ENCODE results near the gene RYR3. TPM values are rescaled to one million over a fixed set of nuclear protein-coding genes. Genes with fewer than 3 reads are reported as not detected.

RYR3 gene
- total RNA-seq, 1 donor from 2014 or later, result 0.08 TPM

DNA sequence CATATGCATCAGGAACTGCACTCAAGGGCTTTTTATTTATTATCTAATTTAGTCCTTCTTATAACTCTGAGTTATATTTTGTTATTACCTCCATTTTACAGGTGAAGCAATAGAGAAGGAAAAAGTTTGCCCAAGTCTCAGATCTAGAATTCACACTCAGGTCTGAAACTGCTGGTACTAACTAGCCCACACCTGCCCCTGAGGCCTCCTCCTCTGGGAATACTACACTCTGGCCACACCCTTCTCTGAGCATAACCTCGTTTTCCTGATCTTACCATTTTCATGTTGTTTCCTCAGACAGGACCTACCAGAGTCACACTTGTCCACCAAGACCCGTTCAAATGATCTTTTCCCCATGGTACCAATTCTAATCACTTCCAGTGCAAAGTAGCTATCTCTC, 563.4 kb downstream of the RYR3 start:
- DNase-seq, result no peak
- Histone ChIP-seq H3K36me3 (peaks cover 3% of the 10 kb centered on the region), H3K27ac (replicated peaks) (no peak overlapping the region), H3K9me3 (replicated peaks) (no peaks in the 10 kb centered on the region), H3K4me3 (no peak overlapping the region), H3K4me1 (no peaks in the 10 kb centered on the region), H3K27me3 (ENCODE audit: low read depth) (no peaks in the 10 kb centered on the region)
- no peak for TF ChIP-seq CTCF (IDR thresholded peaks at IDR 0.05; ENCODE audit: borderline replicate concordance)
- intact Hi-C loops (cut with micrococcal nuclease), result no loop called here

GRCh38 chr15:33882921-33883320, 572.2 kb downstream of the RYR3 start:
- Histone ChIP-seq H3K9me3 (replicated peaks) (no peaks in the 10 kb centered on the region), H3K27ac (replicated peaks) (no peak overlapping the region), H3K4me1 (no peaks in the 10 kb centered on the region), H3K36me3 (no peaks in the 10 kb centered on the region), H3K4me3 (no peak overlapping the region), H3K27me3 (ENCODE audit: low read depth) (no peaks in the 10 kb centered on the region)
- DNase-seq, result no peak
- TF ChIP-seq CTCF (IDR thresholded peaks at IDR 0.05; ENCODE audit: borderline replicate concordance), result no peak
- intact Hi-C loops (cut with micrococcal nuclease), result no loop called here

- no peak for TF ChIP-seq CTCF (IDR thresholded peaks at IDR 0.05; ENCODE audit: borderline replicate concordance)
- Histone ChIP-seq H3K4me3 (no peak overlapping the region), H3K27me3 (ENCODE audit: low read depth) (no peaks in the 10 kb centered on the region), H3K9me3 (replicated peaks) (no peaks in the 10 kb centered on the region), H3K27ac (replicated peaks) (no peak overlapping the region), H3K36me3 (no peaks in the 10 kb centered on the region), H3K4me1 (no peaks in the 10 kb centered on the region)
- no peak for DNase-seq
- intact Hi-C loops (cut with micrococcal nuclease), result no loop called here
These were observed 577.4 kb downstream of the RYR3 start for GRCh38 chr15:33888176-33888575.

DNA sequence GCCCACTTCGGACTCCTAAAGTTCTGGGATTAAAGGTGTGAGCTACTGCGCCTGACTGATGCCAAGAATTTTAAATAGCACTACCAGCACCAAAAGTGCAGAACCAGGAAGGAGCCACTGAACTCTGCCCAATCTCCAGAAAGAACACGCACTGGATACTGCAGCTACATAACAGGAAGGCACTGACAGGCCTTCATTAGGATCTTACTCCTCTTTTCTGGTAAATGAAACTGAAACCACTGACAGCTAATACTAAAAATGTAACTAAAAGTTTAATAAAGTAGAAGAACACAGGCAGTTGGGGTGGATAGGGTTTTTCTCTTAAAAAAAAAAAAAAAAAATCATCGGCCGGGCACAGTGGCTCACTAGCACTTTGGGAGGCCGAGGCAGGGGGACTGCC, 583.4 kb downstream of the RYR3 start:
- Histone ChIP-seq H3K27me3 (ENCODE audit: low read depth) (no peaks in the 10 kb centered on the region), H3K9me3 (replicated peaks) (no peaks in the 10 kb centered on the region), H3K27ac (replicated peaks) (no peak overlapping the region), H3K36me3 (no peaks in the 10 kb centered on the region), H3K4me3 (no peak overlapping the region), H3K4me1 (no peaks in the 10 kb centered on the region)
- no peak for TF ChIP-seq CTCF (IDR thresholded peaks at IDR 0.05; ENCODE audit: borderline replicate concordance)
- DNase-seq, result no peak
- intact Hi-C loops (cut with micrococcal nuclease), result no loop called here

DNA sequence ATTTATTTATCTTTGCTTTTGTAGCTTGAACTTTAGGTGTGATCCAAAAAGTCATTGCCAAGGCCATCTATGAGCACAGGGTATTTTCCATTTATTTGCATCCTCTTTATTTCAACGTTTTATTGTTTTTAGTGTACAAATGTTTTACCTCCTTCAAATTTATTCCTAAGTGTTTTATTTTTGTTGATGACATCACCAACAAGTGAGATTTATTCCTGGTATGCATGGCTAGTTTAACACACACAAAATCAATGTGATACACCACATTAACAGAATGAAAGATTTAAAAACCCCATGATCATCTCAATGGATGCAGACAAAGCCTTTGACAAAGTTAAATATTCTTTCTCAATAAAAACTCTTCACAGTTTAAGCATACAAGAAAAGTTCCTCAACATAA, 591.3 kb downstream of the RYR3 start:
- no peak for TF ChIP-seq CTCF (IDR thresholded peaks at IDR 0.05; ENCODE audit: borderline replicate concordance)
- DNase-seq, result no peak
- intact Hi-C loops (cut with micrococcal nuclease), result no loop called here
- no peaks in the 10 kb centered on the region for H3K9me3 ChIP-seq (replicated peaks)
- H3K27me3 ChIP-seq (ENCODE audit: low read depth), result no peaks in the 10 kb centered on the region
- no peaks in the 10 kb centered on the region for H3K36me3 ChIP-seq
- no peak overlapping the region for H3K27ac ChIP-seq (replicated peaks)
- H3K4me1 ChIP-seq, result peaks cover 4% of the 10 kb centered on the region
- H3K4me3 ChIP-seq, result no peak overlapping the region

DNA sequence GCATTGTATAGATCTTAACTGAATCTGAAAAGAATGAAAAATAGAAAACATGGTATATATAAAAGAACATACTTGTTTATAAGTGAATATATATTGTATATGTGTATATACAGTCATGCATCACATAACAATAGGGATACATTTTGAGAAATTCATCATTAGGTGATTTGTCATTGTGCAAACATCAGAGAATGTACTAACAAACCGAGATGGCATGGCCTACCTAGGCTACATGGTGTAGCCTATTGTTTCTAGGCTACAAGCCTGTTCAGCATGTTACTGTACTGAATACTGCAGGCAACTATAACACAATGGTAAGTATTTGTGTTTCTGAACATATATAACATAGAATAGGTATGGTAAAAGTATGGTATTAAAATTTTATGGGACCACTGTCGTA, 592.9 kb downstream of the RYR3 start:
- no peak for DNase-seq
- TF ChIP-seq CTCF (IDR thresholded peaks at IDR 0.05; ENCODE audit: borderline replicate concordance), result no peak
- Histone ChIP-seq H3K36me3 (no peaks in the 10 kb centered on the region), H3K27me3 (ENCODE audit: low read depth) (no peaks in the 10 kb centered on the region), H3K9me3 (replicated peaks) (no peaks in the 10 kb centered on the region), H3K27ac (replicated peaks) (no peak overlapping the region), H3K4me1 (peaks cover 10% of the 10 kb centered on the region), H3K4me3 (no peak overlapping the region)
- intact Hi-C loops (cut with micrococcal nuclease), result no loop called here

Measured in left ventricle myocardium inferior (tissue), 1 donor.